Gastroesophageal sphincter (tissue), 3 donors: ENCODE measurements around the gene OBP2B.

Experiments
- CTCF ChIP-seq, 4 experiments: fragments of 200-600 bp in 2 of 4; fragments of 450-650 bp in 2 of 4; sonication (generic) in 1 of 4; IDR thresholded peaks; one replicate each; pipeline ENCODE4 v1.5.1; 2017 to 2019; ENCODE audit warnings: antibody characterized with exemption in 4 of 4, mild to moderate bottlenecking in 2 of 4, moderate library complexity in 2 of 4
- EP300 ChIP-seq: sonication (generic); formaldehyde crosslinking; IDR thresholded peaks from one replicate; pipeline ENCODE4 v1.6.1; 2017; ENCODE audit warnings: antibody characterized with exemption, mild to moderate bottlenecking
- POLR2A ChIP-seq, 2 donors: fragments of 450-650 bp; IDR thresholded peaks; one replicate each; pipeline ENCODE4 v1.6.1; 2017; ENCODE audit warnings: antibody characterized with exemption in 2 of 2, mild to moderate bottlenecking in 2 of 2, moderate library complexity in 1 of 2
- POLR2AphosphoS5 ChIP-seq: sonication (generic); formaldehyde crosslinking; IDR thresholded peaks from one replicate; pipeline ENCODE4 v1.6.1; 2017; ENCODE audit warnings: antibody characterized with exemption

- no peak for TF ChIP-seq POLR2A (IDR thresholded peaks at IDR 0.05)
- TF ChIP-seq CTCF (IDR thresholded peaks at IDR 0.05): no peak
- TF ChIP-seq EP300: no peak
- TF ChIP-seq POLR2AphosphoS5: no peak
These were observed 37.5 kb upstream of the OBP2B start for GRCh38 chr9:133246562-133246961.
